Activated CD4-positive, alpha-beta T cell treated with anti-CD3 and anti-CD28 coated beads for 4 hours (primary cell): ENCODE results near the gene TMEM200C.

Experiments
- DNase-seq, 2 donors: peaks; one replicate each; pipeline ENCODE4 v3.0.0-alpha.2; 2020

The TMEM200C gene

GRCh38 chr18:5895299-5895875, at the start of gene TMEM200C:
Gene TMEM200C (minus strand): TSS chr18:5895522. CDS start chr18:5892063, 3,459 bp downstream.
- no peak for DNase-seq

GRCh38 chr18:5944448-5944847, 49.1 kb upstream of the TMEM200C start:
- DNase-seq = no peak

DNA sequence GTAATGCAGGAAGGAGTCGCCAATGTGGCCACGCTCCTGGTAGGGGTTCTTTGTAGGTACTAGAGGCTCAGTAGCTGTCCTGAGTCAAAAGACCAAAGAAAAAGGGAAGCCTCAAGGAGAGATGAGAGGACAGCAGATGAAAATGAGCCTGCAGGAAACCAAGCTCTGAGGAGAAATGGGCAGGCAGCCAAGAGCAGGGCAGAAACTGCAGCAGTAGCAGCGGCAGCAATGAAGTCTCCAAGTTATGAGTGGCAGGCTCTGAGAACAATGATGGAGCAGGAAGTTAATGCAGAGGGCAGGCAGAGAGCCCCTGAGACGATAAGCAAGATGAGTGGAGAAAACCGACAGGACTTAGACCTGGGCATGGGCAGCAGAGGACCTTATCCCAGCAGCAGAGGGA, 48.2 kb upstream of the TMEM200C start:
- no peak for DNase-seq

DNA sequence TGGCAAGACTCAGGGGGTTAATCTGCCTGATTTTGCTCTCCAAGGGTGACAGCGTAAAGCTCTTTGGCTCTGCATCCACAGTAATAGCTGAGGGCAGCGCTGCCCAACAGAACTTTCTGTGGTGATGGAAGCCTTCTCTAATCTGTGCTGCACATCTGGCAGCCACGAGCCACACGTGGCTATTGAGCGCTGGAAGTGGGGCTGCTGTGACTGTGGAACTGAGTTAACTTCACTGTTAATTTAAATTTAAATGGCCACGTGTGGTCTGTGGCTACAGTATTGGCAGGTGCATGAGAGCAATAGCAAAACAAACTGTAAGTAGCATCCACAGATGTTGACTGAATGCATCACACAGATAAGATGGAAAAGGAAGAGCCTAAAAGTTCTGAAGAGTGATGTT, 47.3 kb upstream of the TMEM200C start:
- no peak for DNase-seq

GRCh38 chr18:5941890-5942289, 46.6 kb upstream of the TMEM200C start:
- DNase-seq = no peak

GRCh38 chr18:5939801-5940667, 44.7 kb upstream of the TMEM200C start:
- DNase-seq = no peak

GRCh38 chr18:5937795-5938194, 42.5 kb upstream of the TMEM200C start:
- DNase-seq = no peak

DNA sequence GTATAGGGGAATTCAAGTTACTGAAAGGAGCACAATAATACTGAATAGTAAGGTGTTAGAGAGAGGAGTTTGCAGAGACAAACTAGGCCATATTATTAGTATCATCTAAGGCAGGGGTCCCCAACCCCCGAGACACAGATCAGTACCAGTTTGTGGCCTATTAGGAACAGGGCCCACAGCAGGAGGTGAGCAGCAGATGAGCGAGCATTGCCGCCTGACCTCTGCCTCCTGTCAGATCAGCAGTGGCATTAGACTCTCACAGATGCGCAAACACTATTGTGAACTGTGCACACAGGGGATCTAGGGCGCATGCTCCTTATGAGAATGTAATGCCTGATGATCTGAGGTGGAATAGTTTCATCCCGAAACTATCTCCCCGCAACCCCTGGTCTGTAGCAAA, 41.8 kb upstream of the TMEM200C start:
- DNase-seq = no peak

DNA sequence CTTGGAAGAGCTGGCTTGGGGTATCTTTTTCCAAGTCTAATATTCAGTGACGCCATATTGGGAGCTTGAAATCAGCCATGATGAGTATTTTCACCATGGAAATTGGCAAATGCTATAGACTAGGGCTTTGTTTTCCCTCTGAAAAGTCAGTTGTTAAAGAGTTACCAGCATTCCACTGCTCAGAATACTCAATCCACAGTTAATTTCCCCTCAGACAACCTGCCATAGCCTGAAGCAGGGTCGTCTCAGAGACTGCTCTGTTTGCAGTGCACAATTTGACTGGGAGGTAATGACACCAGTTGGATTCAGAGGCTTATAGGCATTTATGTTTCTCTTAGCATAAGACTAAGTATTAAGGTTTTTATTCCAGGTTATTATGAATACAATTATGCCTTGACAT, 35.5 kb upstream of the TMEM200C start:
- DNase-seq = no peak

- no peak for DNase-seq
Observed at GRCh38 chr18:5918205-5918858, 23.0 kb upstream of the TMEM200C start.

GRCh38 chr18:5914951-5915350, 19.6 kb upstream of the TMEM200C start:
- DNase-seq = no peak

- DNase-seq = no peak
Observed at GRCh38 chr18:5914016-5914415, 18.7 kb upstream of the TMEM200C start.

DNA sequence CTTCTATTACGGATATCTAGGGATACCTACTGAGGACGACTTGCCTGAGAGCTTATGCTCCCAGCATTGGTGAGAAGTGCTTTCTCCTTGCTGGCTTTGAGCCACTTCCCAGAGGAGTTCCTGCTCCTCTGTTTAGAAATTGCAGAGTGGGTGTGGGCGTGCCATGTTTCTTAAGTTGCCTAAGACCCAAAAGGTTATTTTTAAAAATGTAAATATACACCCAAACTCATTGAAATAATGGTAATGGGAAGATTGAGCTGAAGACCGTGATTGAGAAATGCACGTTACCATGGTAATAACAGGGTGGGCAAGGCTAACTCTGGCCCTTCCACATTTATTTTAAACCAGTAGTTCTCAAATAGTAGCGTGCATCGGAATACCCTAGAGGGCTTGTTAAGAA, 17.2 kb upstream of the TMEM200C start:
- no peak for DNase-seq

GRCh38 chr18:5909125-5909524, 13.8 kb upstream of the TMEM200C start:
- no peak for DNase-seq

GRCh38 chr18:5903386-5903785, 8.1 kb upstream of the TMEM200C start:
- DNase-seq = no peak

DNA sequence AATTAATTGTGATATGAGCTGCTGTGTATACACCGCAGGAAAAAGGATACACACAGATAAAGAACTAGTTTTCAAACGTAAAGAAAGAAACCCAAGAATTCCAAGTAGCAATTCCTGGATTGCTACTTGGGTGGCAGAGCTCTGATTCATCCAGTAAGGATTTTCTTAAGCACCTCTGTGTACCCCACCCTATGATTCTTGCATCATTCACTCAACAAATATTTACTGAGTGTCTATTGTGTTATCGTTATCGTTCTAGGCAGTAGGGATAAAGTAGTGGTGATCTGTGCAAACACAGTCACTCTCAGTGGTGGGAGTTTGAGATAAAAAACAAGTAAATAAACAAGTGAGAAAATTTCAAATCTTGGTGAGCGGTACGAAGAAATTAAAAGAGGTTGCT, 4.9 kb upstream of the TMEM200C start:
- DNase-seq = no peak

DNA sequence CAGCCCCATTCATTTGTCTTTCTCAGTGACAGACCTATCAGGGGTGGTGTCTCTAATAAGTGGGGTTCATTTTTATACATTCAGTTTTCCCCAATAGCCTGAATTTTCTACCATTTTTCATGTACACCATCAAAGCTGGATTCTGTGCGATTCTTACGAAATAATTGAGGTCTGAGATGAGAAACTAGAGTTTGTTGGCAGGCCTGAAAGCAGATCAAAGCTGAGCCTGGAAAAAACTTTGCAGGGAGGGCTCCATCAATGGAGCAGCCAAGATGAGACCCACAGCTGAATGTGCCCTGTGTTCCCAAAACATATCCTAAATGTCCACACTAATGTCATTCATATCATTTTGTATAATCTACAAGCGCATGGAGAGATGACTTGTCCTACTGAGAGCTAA, 4.5 kb upstream of the TMEM200C start:
- no peak for DNase-seq

DNA sequence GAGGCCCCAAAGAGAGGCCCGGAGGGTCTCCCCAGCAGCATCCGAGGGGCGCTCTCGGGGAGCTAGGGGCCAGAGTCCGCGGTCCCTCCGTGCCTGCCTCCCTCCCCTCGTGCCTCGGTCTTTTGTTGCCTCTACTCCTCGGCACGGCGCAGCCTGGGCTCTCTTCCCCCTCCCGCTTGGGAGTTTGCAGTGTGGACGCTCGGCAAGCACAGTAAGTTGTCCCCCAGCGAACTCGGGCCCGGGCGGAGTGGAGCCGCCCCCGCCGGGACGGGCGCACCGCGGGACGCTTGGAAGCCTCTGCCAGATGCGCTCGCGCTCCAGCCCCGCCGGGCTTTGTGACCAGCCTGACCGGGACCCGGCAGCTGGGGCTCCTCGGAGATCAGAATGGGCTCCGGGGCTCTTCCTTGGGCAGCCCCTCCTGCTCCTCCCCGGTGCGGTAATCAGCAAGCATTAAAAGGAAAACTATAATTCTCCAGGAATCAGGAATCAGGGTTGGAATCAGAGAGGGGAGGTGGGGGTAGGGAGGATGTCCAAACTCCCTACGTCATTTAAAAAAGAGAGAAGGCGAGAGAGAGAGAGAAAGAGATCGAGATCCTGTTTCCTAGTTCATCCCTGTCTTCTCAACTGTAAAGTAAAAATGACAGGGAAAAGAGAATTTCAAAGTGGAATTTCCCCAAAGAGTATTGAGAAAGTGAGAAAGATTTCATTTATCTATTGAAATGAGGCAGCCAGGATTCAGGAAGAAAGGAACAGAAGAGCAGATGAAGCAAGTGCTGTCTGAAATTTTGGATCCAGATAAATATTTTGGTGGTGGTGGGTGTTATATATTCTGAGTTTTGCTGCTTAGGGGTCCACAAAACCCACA, 786 bp upstream of the TMEM200C start:
- no peak for DNase-seq

GRCh38 chr18:5894611-5895298, 567 bp downstream of the TMEM200C start:
- DNase-seq = no peak

DNA sequence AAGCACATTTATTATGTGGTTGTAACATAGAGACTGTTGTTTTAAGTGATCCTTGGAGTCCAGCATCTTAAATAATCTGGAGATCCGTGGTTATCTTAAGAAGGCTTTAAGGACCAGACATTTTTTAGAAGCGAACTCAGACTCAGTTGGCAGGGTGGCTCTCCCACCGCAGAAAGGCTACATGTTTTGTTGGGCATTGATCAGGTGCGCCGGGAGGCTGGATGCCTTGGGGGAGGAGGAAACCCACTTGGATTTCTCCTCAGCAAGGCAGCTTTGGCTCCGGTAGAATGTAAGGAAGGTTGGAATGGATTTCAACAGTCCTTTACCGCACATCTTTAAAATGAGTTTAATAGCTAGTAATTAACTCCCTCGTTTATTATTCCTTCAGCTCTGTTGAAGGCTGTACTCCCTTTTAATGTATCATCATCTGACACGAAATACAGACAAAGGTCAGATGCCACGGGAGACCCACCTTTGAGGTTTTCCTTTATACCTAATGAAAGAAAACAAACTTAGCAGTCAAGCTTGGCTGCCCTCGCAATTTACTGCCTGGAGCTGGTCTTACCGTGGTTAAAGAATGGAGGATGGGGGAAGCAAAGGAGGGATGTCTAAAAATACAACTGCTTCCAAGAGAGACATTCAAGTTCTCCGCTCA, 1.2 kb downstream of the TMEM200C start:
- no peak for DNase-seq

DNA sequence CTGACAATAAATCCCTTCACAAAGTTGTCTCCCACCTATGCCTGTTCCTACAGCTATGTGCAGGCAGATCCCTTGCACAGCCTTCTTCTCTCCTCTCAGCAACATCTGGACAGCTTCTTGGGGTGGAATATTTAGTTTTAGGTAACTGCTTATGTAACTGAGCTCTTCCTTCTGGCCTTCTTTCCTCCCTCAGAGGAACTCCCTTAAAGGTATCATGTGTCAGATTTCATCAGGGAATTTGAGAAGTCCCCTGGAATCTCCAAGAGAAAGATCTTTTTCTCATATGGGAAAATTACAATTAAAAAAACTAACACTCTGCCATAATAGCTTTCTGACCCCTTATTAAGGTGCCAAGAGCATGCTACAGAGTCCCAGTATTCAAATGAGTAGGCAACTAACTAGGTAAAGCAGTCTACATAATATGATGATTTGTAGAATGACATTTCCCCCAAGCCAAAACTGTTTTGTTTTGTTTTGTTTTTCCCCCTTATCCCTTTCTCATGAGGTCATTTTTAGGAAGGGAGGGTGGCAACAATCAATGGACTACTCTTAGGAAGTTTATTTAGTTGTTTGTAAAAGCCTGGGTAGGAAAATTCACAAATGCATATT, 2.4 kb downstream of the TMEM200C start:
- no peak for DNase-seq

DNA sequence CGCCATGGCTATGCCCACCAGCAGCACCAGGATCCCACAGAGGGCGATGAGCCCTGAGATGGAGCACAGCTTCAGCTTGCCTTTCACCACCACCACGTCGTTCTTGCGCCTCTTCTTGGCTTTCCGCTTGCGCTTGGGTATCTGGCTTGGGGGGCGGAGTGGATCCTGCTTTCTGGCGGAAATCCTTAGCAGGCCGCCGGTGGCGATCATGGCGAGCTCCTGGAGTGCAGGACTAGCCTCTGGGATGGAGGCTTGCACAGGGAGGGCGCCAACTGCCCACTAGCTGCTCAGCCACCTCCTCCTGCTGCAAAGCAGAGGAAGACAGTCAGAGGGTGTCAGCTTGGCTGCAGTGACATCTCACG, 3.5 kb downstream of the TMEM200C start:
- DNase-seq = no peak
